IMR-90 (cell line): ENCODE results near the gene PHGDH. TPM values are rescaled to one million over a fixed set of nuclear protein-coding genes. Genes with fewer than 3 reads are reported as not detected.

Experiments used
- ATAC-seq: fragments of 200-7000 bp; cut with Tn5 transposase; 2 replicates; pipeline ENCODE4 v1.9.1; 2020; ENCODE audit warnings: low read depth, mild to moderate bottlenecking, moderate library complexity
- BruUV-seq: library from RNA; stranded (reverse); fragments of 400-500 nt; replicated peaks from 2 replicates; lab custom pipeline; 2021; lab: Mats Ljungman, UMichigan
- CTCF ChIA-PET: fragments of 300-600 bp; formaldehyde crosslinking; extraction: SDS; loops from one replicate; lab custom pipeline; 2021; ENCODE audit warnings: antibody characterized with exemption; lab: Yijun Ruan, JAX
- POLR2A ChIA-PET: fragments of 300-600 bp; sonication (Branson Sonifier 250); formaldehyde crosslinking; loops from one replicate; lab custom pipeline; 2022; ENCODE audit warnings: antibody characterized with exemption; ENCODE audit not compliant: unreplicated experiment; lab: Charles Lee
- DNase-seq: peaks from one replicate; pipeline ENCODE4 v3.0.0; 2013
- H2AFZ ChIP-seq: replicated peaks from 2 replicates; pipeline ENCODE3; 2013; ENCODE audit warnings: low read length, mild to moderate bottlenecking; ENCODE audit not compliant: poor library complexity
- H2AK5ac ChIP-seq: 2 replicates; pipeline ENCODE4 v1.6.1; 2013; ENCODE audit warnings: low read depth, low read length, inconsistent platforms
- H2AK9ac ChIP-seq: replicated peaks from 2 replicates; pipeline ENCODE3; 2013; ENCODE audit warnings: mild to moderate bottlenecking, low read depth, low read length, moderate library complexity; ENCODE audit not compliant: poor library complexity
- H2BK120ac ChIP-seq: 2 replicates; pipeline ENCODE4 v1.6.1; 2013; ENCODE audit warnings: low read depth, low read length, inconsistent platforms
- H2BK15ac ChIP-seq: 3 replicates; pipeline ENCODE4 v1.6.1; 2013; ENCODE audit warnings: low read depth, low read length, inconsistent platforms
- H2BK20ac ChIP-seq: 2 replicates; pipeline ENCODE4 v1.6.1; 2013; ENCODE audit warnings: low read depth, mild to moderate bottlenecking, inconsistent platforms, low read length, moderate library complexity
- H2BK5ac ChIP-seq: 2 replicates; pipeline ENCODE4 v1.6.1; 2013; ENCODE audit warnings: mild to moderate bottlenecking, low read depth, low read length, inconsistent platforms; ENCODE audit not compliant: poor library complexity, severe bottlenecking
- H3K14ac ChIP-seq: replicated peaks from 2 replicates; pipeline ENCODE4 v1.6.1; 2013; ENCODE audit warnings: low read depth, low read length, inconsistent platforms
- H3K18ac ChIP-seq: 2 replicates; pipeline ENCODE4 v1.6.1; 2013; ENCODE audit warnings: low read depth, low read length, control low read depth
- H3K23ac ChIP-seq: 2 replicates; pipeline ENCODE4 v1.6.1; 2013; ENCODE audit warnings: low read depth, low read length, inconsistent platforms
- H3K27ac ChIP-seq: 2 replicates; pipeline ENCODE4 v1.5.1; 2013; ENCODE audit warnings: mild to moderate bottlenecking, control low read depth, low read length; ENCODE audit not compliant: insufficient read depth
- H3K27me3 ChIP-seq: 2 replicates; pipeline ENCODE4 v1.6.1; 2013; ENCODE audit warnings: low read length; ENCODE audit not compliant: control insufficient read depth, insufficient read depth
- H3K36me3 ChIP-seq: 2 replicates; pipeline ENCODE4 v1.6.1; 2013; ENCODE audit warnings: low read length, mixed read lengths; ENCODE audit not compliant: control insufficient read depth, insufficient read depth
- H3K4ac ChIP-seq: 2 replicates; pipeline ENCODE4 v1.6.1; 2013; ENCODE audit warnings: low read depth, low read length, inconsistent platforms
- H3K4me1 ChIP-seq: 2 replicates; pipeline ENCODE4 v1.6.1; 2013; ENCODE audit warnings: low read length, mixed read lengths; ENCODE audit not compliant: control insufficient read depth, insufficient read depth
- H3K4me2 ChIP-seq: 2 replicates; pipeline ENCODE4 v1.6.1; 2013; ENCODE audit warnings: low read depth, mild to moderate bottlenecking, control low read depth, low read length, moderate library complexity
- H3K4me3 ChIP-seq: 2 replicates; pipeline ENCODE4 v1.5.1; 2013; ENCODE audit warnings: low read depth, mild to moderate bottlenecking, control low read depth, low read length, moderate library complexity; ENCODE audit not compliant: insufficient read depth
- H3K56ac ChIP-seq: 2 replicates; pipeline ENCODE4 v1.6.1; 2013; ENCODE audit warnings: low read length, inconsistent platforms; ENCODE audit not compliant: insufficient read depth; ENCODE audit errors: extremely low read depth
- H3K79me1 ChIP-seq, 2 experiments: 2 replicates each; pipeline ENCODE4 v1.6.1; 2013; ENCODE audit warnings: low read length in 2 of 2, inconsistent platforms in 1 of 2, low read depth in 1 of 2
- H3K9ac ChIP-seq: 2 replicates; pipeline ENCODE4 v1.6.1; 2013; ENCODE audit warnings: low read depth, low read length, control low read depth
- H3K9me1 ChIP-seq: 2 replicates; pipeline ENCODE4 v1.6.1; 2013; ENCODE audit warnings: low read length, inconsistent platforms; ENCODE audit not compliant: insufficient read depth
- H3K9me3 ChIP-seq: 2 replicates; pipeline ENCODE4 v1.6.1; 2013; ENCODE audit warnings: low read length; ENCODE audit not compliant: control insufficient read depth, insufficient read depth
- H4K20me1 ChIP-seq: 2 replicates; pipeline ENCODE4 v1.6.1; 2013; ENCODE audit warnings: low read length, inconsistent platforms; ENCODE audit not compliant: insufficient read depth
- H4K5ac ChIP-seq: 2 replicates; pipeline ENCODE4 v1.6.1; 2013; ENCODE audit warnings: mild to moderate bottlenecking, low read depth, low read length, control low read depth
- H4K8ac ChIP-seq, 2 experiments: 2 replicates each; pipeline ENCODE4 v1.6.1; 2013; ENCODE audit warnings: low read depth in 2 of 2, low read length in 2 of 2, control low read depth in 1 of 2, inconsistent platforms in 1 of 2
- H4K91ac ChIP-seq: 2 replicates; pipeline ENCODE4 v1.6.1; 2013; ENCODE audit warnings: low read depth, low read length, inconsistent platforms; ENCODE audit not compliant: insufficient read depth
- BHLHE40 ChIP-seq: fragments of 150-350 bp; IDR thresholded peaks from 2 replicates; pipeline ENCODE4 v1.6.1; 2016; ENCODE audit warnings: mild to moderate bottlenecking, low read depth, low read length
- CEBPB ChIP-seq: IDR thresholded peaks from 2 replicates; pipeline ENCODE4 v1.6.1; 2012; ENCODE audit warnings: low read depth, low read length, improper control_type of control experiment
- CHD1 ChIP-seq: IDR thresholded peaks from 2 replicates; pipeline ENCODE4 v1.6.1; 2012; ENCODE audit warnings: low read depth, low read length, improper control_type of control experiment
- FOS ChIP-seq: fragments of 150-350 bp; IDR thresholded peaks from 2 replicates; pipeline ENCODE4 v1.6.1; 2016; ENCODE audit warnings: low read depth, low read length
- MAFK ChIP-seq: IDR thresholded peaks from 2 replicates; pipeline ENCODE4 v1.6.1; 2012; ENCODE audit warnings: low read depth, low read length, improper control_type of control experiment
- MAZ ChIP-seq: IDR thresholded peaks from 2 replicates; pipeline ENCODE4 v1.6.1; 2012; ENCODE audit warnings: low read depth, mild to moderate bottlenecking, low read length, improper control_type of control experiment, moderate library complexity, borderline replicate concordance
- MXI1 ChIP-seq: IDR thresholded peaks from 2 replicates; pipeline ENCODE4 v1.6.1; 2012; ENCODE audit warnings: low read depth, mild to moderate bottlenecking, low read length, moderate library complexity, borderline replicate concordance
- NFE2L2 ChIP-seq: fragments of 150-350 bp; IDR thresholded peaks from 2 replicates; pipeline ENCODE4 v1.6.1; 2016; ENCODE audit warnings: low read depth, mild to moderate bottlenecking, low read length
- POLR2A ChIP-seq: IDR thresholded peaks from 2 replicates; pipeline ENCODE4 v1.6.1; 2012; ENCODE audit warnings: mild to moderate bottlenecking, low read depth, low read length
- RAD21 ChIP-seq: IDR thresholded peaks from 2 replicates; pipeline ENCODE4 v1.6.1; 2012; ENCODE audit warnings: low read length, improper control_type of control experiment
- RCOR1 ChIP-seq: IDR thresholded peaks from 2 replicates; pipeline ENCODE4 v1.6.1; 2012; ENCODE audit warnings: mild to moderate bottlenecking, low read length, improper control_type of control experiment; ENCODE audit not compliant: insufficient replicate concordance
- RFX5 ChIP-seq: IDR thresholded peaks from 2 replicates; pipeline ENCODE4 v1.8.0; 2012; ENCODE audit warnings: low read depth, mild to moderate bottlenecking, low read length, moderate library complexity
- SMC3 ChIP-seq: fragments of 150-350 bp; IDR thresholded peaks from 2 replicates; pipeline ENCODE4 v1.6.1; 2016; ENCODE audit warnings: low read depth, mild to moderate bottlenecking, antibody characterized with exemption, low read length, moderate library complexity
- WGBS, 2 experiments: methylation state at CpG; one replicate each; pipeline versions ENCODE4 v1.1.5 to v1.1.7; 2013; ENCODE audit warnings: missing lambda C conversion rate in 2 of 2; ENCODE audit not compliant: insufficient read length in 1 of 2; ENCODE audit errors: extremely low coverage in 2 of 2; 5-methylcytosine and 5-hydroxymethylcytosine counted together
- dilution Hi-C: fragments of 300-500 bp; cut with HindIII; formaldehyde crosslinking; loops from one replicate; pipeline ENCODE4 v1.14.3; 2018; ENCODE audit warnings: low sequenced_read_pairs; ENCODE audit not compliant: unreplicated experiment
- in situ Hi-C: fragments of 300-500 bp; cut with MboI; formaldehyde crosslinking; loops from 3 replicates; pipeline ENCODE4 v1.14.3; 2019; ENCODE audit warnings: low sequenced_read_pairs, inconsistent platforms, mixed read lengths
- intact Hi-C: fragments of 100-400 bp; cut with micrococcal nuclease; formaldehyde crosslinking; loops from 2 replicates; pipeline ENCODE4 v1.10.0; 2022
- polyA plus RNA-seq, 3 experiments: library from polyadenylated mRNA; depleted of rRNA; stranded (reverse); fragments of >200 nt; gene quantifications; 2 replicates each; pipeline ENCODE4 v1.2.3, GENCODE V29; 2012; ENCODE audit warnings: low replicate concordance in 1 of 3
- total RNA-seq: library from RNA; depleted of rRNA; stranded (reverse); fragments of >200 nt; gene quantifications from 2 replicates; pipeline ENCODE4 v1.2.3, GENCODE V29; 2012
- TF ChIP-seq, protein P1 (sequence below): fragments of 150-350 bp; IDR thresholded peaks from 2 replicates; pipeline ENCODE4 v1.6.1; 2016; ENCODE audit warnings: low read depth, mild to moderate bottlenecking, low read length, moderate library complexity, borderline replicate concordance
- TF ChIP-seq, protein P2 (sequence below): fragments of 150-350 bp; IDR thresholded peaks from 2 replicates; pipeline ENCODE4 v1.6.1; 2017; ENCODE audit warnings: mild to moderate bottlenecking, antibody characterized with exemption, low read length, low read depth
- TF ChIP-seq, protein P3 (sequence below): conservative IDR thresholded peaks from 2 replicates; pipeline ENCODE4 v1.5.1; 2012; ENCODE audit warnings: mild to moderate bottlenecking, low read depth, low read length, improper control_type of control experiment

PHGDH gene
- total and polyA plus RNA-seq, 2 of the 4 experiments (the other 2 are of a cell fraction): 87.9 to 331 TPM

DNA sequence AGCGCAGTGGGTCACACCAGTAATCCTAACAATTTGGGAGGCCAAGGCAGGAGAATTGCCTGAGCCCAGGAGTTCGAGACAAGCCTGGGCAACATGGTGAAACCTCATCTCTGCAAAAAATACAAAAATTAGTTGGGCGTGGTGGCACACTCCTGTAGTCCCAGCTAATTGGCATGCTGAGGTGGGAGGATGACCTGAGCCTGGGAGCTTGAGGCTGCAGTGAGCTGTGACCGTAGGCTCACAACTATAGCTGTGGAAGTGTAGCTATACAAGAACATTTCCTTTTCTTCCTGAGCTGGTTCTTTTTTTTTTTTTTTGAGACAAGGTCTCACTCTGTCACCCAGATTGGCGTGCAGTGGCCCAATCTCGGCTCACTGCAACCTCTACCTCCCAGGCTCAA, 44.6 kb upstream of the PHGDH start:
- Histone ChIP-seq H2BK5ac (no peak overlapping the region), H4K91ac (no peak overlapping the region), H4K20me1 (no peaks in the 10 kb centered on the region), H3K4me2 (no peak overlapping the region), H3K4ac (no peak overlapping the region), H4K8ac (no peak overlapping the region), H3K9me1 (no peaks in the 10 kb centered on the region), H3K23ac (no peak overlapping the region), H3K4me1 (no peaks in the 10 kb centered on the region), H2BK20ac (no peak overlapping the region), H3K9ac (no peak overlapping the region), H3K36me3 (no peaks in the 10 kb centered on the region), H2AFZ (no peak overlapping the region), H2AK5ac (no peak overlapping the region), H3K18ac (no peak overlapping the region), H4K5ac (no peak overlapping the region), H3K27me3 (peaks cover 19% of the 10 kb centered on the region), H3K79me1 (no peaks in the 10 kb centered on the region), H3K14ac (no peak overlapping the region), H3K27ac (no peak overlapping the region), H2BK15ac (no peak overlapping the region), H3K56ac (no peak overlapping the region), H3K9me3 (no peaks in the 10 kb centered on the region), H2BK120ac (no peak overlapping the region), H3K4me3 (no peak overlapping the region), H2AK9ac (no peak overlapping the region)
- ChIA-PET CTCF (no interaction called here), POLR2A (no interaction called here)
- intact Hi-C loops: no loop called here
- in situ Hi-C loops: loop anchor here (25.0 kb wide), 1 partner anchor 380 kb away; no protein-coding TSS in a partner anchor
- dilution Hi-C loops: no loop called here
- TF ChIP-seq MAZ (no peak), MXI1 (no peak), MAFK (no peak), RFX5 (no peak), RCOR1 (no peak), NFE2L2 (no peak), POLR2A (no peak), CHD1 (no peak), RAD21 (no peak), SMC3 (no peak), FOS (no peak), CEBPB (no peak), BHLHE40 (no peak)
- TF ChIP-seq, protein P1, sequence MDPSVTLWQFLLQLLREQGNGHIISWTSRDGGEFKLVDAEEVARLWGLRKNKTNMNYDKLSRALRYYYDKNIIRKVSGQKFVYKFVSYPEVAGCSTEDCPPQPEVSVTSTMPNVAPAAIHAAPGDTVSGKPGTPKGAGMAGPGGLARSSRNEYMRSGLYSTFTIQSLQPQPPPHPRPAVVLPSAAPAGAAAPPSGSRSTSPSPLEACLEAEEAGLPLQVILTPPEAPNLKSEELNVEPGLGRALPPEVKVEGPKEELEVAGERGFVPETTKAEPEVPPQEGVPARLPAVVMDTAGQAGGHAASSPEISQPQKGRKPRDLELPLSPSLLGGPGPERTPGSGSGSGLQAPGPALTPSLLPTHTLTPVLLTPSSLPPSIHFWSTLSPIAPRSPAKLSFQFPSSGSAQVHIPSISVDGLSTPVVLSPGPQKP: no peak
- TF ChIP-seq, protein P2, sequence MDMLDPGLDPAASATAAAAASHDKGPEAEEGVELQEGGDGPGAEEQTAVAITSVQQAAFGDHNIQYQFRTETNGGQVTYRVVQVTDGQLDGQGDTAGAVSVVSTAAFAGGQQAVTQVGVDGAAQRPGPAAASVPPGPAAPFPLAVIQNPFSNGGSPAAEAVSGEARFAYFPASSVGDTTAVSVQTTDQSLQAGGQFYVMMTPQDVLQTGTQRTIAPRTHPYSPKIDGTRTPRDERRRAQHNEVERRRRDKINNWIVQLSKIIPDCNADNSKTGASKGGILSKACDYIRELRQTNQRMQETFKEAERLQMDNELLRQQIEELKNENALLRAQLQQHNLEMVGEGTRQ: no peak
- TF ChIP-seq, protein P3, sequence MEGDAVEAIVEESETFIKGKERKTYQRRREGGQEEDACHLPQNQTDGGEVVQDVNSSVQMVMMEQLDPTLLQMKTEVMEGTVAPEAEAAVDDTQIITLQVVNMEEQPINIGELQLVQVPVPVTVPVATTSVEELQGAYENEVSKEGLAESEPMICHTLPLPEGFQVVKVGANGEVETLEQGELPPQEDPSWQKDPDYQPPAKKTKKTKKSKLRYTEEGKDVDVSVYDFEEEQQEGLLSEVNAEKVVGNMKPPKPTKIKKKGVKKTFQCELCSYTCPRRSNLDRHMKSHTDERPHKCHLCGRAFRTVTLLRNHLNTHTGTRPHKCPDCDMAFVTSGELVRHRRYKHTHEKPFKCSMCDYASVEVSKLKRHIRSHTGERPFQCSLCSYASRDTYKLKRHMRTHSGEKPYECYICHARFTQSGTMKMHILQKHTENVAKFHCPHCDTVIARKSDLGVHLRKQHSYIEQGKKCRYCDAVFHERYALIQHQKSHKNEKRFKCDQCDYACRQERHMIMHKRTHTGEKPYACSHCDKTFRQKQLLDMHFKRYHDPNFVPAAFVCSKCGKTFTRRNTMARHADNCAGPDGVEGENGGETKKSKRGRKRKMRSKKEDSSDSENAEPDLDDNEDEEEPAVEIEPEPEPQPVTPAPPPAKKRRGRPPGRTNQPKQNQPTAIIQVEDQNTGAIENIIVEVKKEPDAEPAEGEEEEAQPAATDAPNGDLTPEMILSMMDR: no peak
- no CpG with 5 or more reads among the region's 6 CpGs for WGBS, 2 experiments
- ATAC-seq: no peak
- BruUV-seq: no TSS peak
- no peak for DNase-seq
